ENCODE results near the gene ATAD1. TPM values are rescaled to one million over a fixed set of nuclear protein-coding genes. Genes with fewer than 3 reads are reported as not detected.
"Not testable (repeated sequence)": the region's sequence is repeated elsewhere in the genome, so short reads cannot be mapped to it uniquely, and the experiment has no call there.

Gene ATAD1
- total RNA-seq, 1 donor from 2014 or later = 84.8 TPM

- DNase-seq (ENCODE audit: low read depth) = not testable (repeated sequence)
Observed at GRCh38 chr10:87846711-87847110, 28.7 kb upstream of the ATAD1 start.

- DNase-seq (ENCODE audit: low read depth) = no peak
Observed at GRCh38 chr10:87846023-87846422, 28.0 kb upstream of the ATAD1 start.

GRCh38 chr10:87845624-87845998 is 27.6 kb upstream of the ATAD1 start:
- DNase-seq (ENCODE audit: low read depth) = no peak

GRCh38 chr10:87844837-87845623 is 27.0 kb upstream of the ATAD1 start:
- no peak for DNase-seq (ENCODE audit: low read depth)

GRCh38 chr10:87843714-87844113 is 25.7 kb upstream of the ATAD1 start:
- no peak for DNase-seq (ENCODE audit: low read depth)

- DNase-seq (ENCODE audit: low read depth) = peak; percentile 62
Observed at GRCh38 chr10:87842776-87843497, 24.9 kb upstream of the ATAD1 start.

GRCh38 chr10:87842220-87842641 is 24.2 kb upstream of the ATAD1 start:
- DNase-seq (ENCODE audit: low read depth) = no peak

GRCh38 chr10:87841186-87841585 is 23.2 kb upstream of the ATAD1 start:
- no peak for DNase-seq (ENCODE audit: low read depth)

GRCh38 chr10:87838650-87839049 is 20.6 kb upstream of the ATAD1 start:
- no peak for DNase-seq (ENCODE audit: low read depth)

- DNase-seq (ENCODE audit: low read depth) = no peak
Observed at GRCh38 chr10:87837445-87837844, 19.4 kb upstream of the ATAD1 start.

GRCh38 chr10:87836098-87836497 is 18.1 kb upstream of the ATAD1 start:
- DNase-seq (ENCODE audit: low read depth) = no peak

GRCh38 chr10:87829986-87830729 is 12.1 kb upstream of the ATAD1 start:
- no peak for DNase-seq (ENCODE audit: low read depth)

GRCh38 chr10:87829051-87829450 is 11.0 kb upstream of the ATAD1 start:
- not testable (repeated sequence) for DNase-seq (ENCODE audit: low read depth)

GRCh38 chr10:87827681-87828080 is 9.7 kb upstream of the ATAD1 start:
- DNase-seq (ENCODE audit: low read depth) = no peak

GRCh38 chr10:87826653-87827052 is 8.6 kb upstream of the ATAD1 start:
- no peak for DNase-seq (ENCODE audit: low read depth)

GRCh38 chr10:87819289-87819585 is 1.2 kb upstream of the ATAD1 start:
- DNase-seq (ENCODE audit: low read depth) = no peak

- peak; percentile 55 for DNase-seq (ENCODE audit: low read depth)
Observed at GRCh38 chr10:87818505-87819288, 671 bp upstream of the ATAD1 start.

- DNase-seq (ENCODE audit: low read depth) = no peak
Observed at GRCh38 chr10:87816898-87817608, 973 bp downstream of the ATAD1 start.

GRCh38 chr10:87816163-87816897 is 1.7 kb downstream of the ATAD1 start:
- no peak for DNase-seq (ENCODE audit: low read depth)

Data from myocyte (in vitro differentiated cells).